ENCODE data around the gene USP10.
A peak's percentile ranks its signal among the peaks of the same experiment; 100 is the strongest.

DNA sequence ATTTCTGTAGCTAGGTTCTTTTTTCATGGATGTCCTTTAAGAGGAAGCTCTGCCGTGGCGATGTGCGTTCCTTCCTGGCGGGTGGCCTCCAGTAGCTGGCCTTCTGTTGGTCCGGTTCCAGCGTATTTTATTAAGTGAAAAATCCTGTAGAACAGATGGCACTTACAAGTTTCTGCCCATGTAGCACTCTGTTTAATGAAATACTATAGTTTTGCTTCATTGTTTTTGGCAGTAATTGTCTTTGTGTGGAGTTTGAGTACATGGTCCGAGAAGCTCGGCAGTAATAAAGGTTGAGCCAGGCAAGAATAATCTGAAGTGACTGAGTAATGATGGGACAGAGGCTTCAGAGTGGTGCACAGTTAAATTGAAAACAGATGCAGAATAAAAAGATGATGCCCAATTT, 20.4 kb downstream of the USP10 start:
- TF ChIP-seq GATA2 (IDR thresholded peaks at IDR 0.05; ENCODE audit: low read depth, low read length) (0 out of 2 replicates have a peak, but pooled peaks have one; percentile 7), GATA3 (IDR thresholded peaks at IDR 0.05; ENCODE audit: low read depth, low read length) (no peak)
